HEK293T (cell line): ENCODE data around the gene TANK.

ENCODE experiments used
- CTCF ChIA-PET: fragments of 350-600 bp; formaldehyde crosslinking; extraction: SDS; loops from one replicate; lab custom pipeline; 2021; ENCODE audit warnings: antibody characterized with exemption, inconsistent platforms; lab: Yijun Ruan, JAX
- POLR2A ChIA-PET: fragments of 350-600 bp; formaldehyde crosslinking; extraction: SDS; loops from one replicate; lab custom pipeline; 2020; ENCODE audit warnings: antibody characterized with exemption, inconsistent platforms; lab: Yijun Ruan, JAX
- DNase-seq: peaks from one replicate; pipeline ENCODE4 v3.0.0; 2012; ENCODE audit warnings: mixed read lengths; ENCODE audit errors: extremely low spot score
- ARNT ChIP-seq: fragments of 450-650 bp; IDR thresholded peaks from 2 replicates; pipeline ENCODE4 v1.6.1; 2017; ENCODE audit warnings: mild to moderate bottlenecking
- BHLHE40 ChIP-seq: fragments of 450-650 bp; IDR thresholded peaks from 2 replicates; pipeline ENCODE4 v1.6.1; 2016; ENCODE audit warnings: mild to moderate bottlenecking, moderate library complexity, borderline replicate concordance
- CTBP1 ChIP-seq: fragments of 450-650 bp; IDR thresholded peaks from 2 replicates; pipeline ENCODE4 v1.6.1; 2016; ENCODE audit warnings: borderline replicate concordance
- ELF4 ChIP-seq: fragments of 450-650 bp; IDR thresholded peaks from 2 replicates; pipeline ENCODE4 v1.6.1; 2017; ENCODE audit warnings: antibody characterized with exemption
- FOXA1 ChIP-seq: fragments of 450-650 bp; IDR thresholded peaks from 2 replicates; pipeline ENCODE4 v1.6.1; 2016; ENCODE audit warnings: mild to moderate bottlenecking
- FOXK2 ChIP-seq: fragments of 450-650 bp; IDR thresholded peaks from 2 replicates; pipeline ENCODE4 v1.6.1; 2016; ENCODE audit warnings: mild to moderate bottlenecking
- FOXM1 ChIP-seq: fragments of 450-650 bp; IDR thresholded peaks from 2 replicates; pipeline ENCODE4 v1.6.1; 2017; ENCODE audit warnings: mild to moderate bottlenecking, borderline replicate concordance
- HDGF ChIP-seq: fragments of 450-650 bp; IDR thresholded peaks from 2 replicates; pipeline ENCODE4 v1.6.1; 2017; ENCODE audit warnings: antibody characterized with exemption, borderline replicate concordance
- L3MBTL2 ChIP-seq: fragments of 450-650 bp; conservative IDR thresholded peaks from 2 replicates; pipeline ENCODE4 v1.6.1; 2016; ENCODE audit warnings: mild to moderate bottlenecking
- LEF1 ChIP-seq: fragments of 450-650 bp; IDR thresholded peaks from 2 replicates; pipeline ENCODE4 v1.6.1; 2017; ENCODE audit warnings: mild to moderate bottlenecking, borderline replicate concordance
- NFRKB ChIP-seq: fragments of 450-650 bp; IDR thresholded peaks from 2 replicates; pipeline ENCODE4 v1.6.1; 2016; ENCODE audit warnings: mild to moderate bottlenecking, moderate library complexity
- SP1 ChIP-seq: fragments of 450-650 bp; IDR thresholded peaks from 2 replicates; pipeline ENCODE4 v1.6.1; 2017
- SUZ12 ChIP-seq: fragments of 450-650 bp; IDR thresholded peaks from 2 replicates; pipeline ENCODE4 v1.6.1; 2016; ENCODE audit warnings: mild to moderate bottlenecking
- TARDBP ChIP-seq: fragments of 450-650 bp; IDR thresholded peaks from 2 replicates; pipeline ENCODE4 v1.6.1; 2016
- ZNF384 ChIP-seq: fragments of 450-650 bp; IDR thresholded peaks from 2 replicates; pipeline ENCODE4 v1.6.1; 2016
- TF ChIP-seq, protein P1 (sequence below): fragments of 450-650 bp; IDR thresholded peaks from 2 replicates; pipeline ENCODE4 v1.6.1; 2016

TANK gene, protein sequence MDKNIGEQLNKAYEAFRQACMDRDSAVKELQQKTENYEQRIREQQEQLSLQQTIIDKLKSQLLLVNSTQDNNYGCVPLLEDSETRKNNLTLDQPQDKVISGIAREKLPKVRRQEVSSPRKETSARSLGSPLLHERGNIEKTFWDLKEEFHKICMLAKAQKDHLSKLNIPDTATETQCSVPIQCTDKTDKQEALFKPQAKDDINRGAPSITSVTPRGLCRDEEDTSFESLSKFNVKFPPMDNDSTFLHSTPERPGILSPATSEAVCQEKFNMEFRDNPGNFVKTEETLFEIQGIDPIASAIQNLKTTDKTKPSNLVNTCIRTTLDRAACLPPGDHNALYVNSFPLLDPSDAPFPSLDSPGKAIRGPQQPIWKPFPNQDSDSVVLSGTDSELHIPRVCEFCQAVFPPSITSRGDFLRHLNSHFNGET

GRCh38 chr2:161160226-161161073, at the start of gene TANK:
TANK (plus strand) TSS chr2:161160428; CDS start chr2:161179663, 19,235 bp downstream.
- ChIA-PET POLR2A (no interaction called here), CTCF (no interaction called here)
- peak; percentile 96 for DNase-seq
- TF ChIP-seq ELF4 = peak; percentile 87
- no peak for TF ChIP-seq SUZ12
- TF ChIP-seq FOXK2 = no peak
- no peak for TF ChIP-seq FOXM1
- TF ChIP-seq HDGF = no peak
- TF ChIP-seq SP1 = no peak
- TF ChIP-seq L3MBTL2 = peak; percentile 74
- no peak for TF ChIP-seq TARDBP
- TF ChIP-seq NFRKB = no peak
- no peak for TF ChIP-seq FOXA1
- no peak for TF ChIP-seq LEF1
- TF ChIP-seq BHLHE40 = no peak

- TF ChIP-seq CTBP1 = no peak
- no peak for TF ChIP-seq NFRKB
- no peak for TF ChIP-seq HDGF
- TF ChIP-seq TARDBP = no peak
- TF ChIP-seq FOXA1 = no peak
- no peak for TF ChIP-seq ZNF384
- TF ChIP-seq, protein P1, sequence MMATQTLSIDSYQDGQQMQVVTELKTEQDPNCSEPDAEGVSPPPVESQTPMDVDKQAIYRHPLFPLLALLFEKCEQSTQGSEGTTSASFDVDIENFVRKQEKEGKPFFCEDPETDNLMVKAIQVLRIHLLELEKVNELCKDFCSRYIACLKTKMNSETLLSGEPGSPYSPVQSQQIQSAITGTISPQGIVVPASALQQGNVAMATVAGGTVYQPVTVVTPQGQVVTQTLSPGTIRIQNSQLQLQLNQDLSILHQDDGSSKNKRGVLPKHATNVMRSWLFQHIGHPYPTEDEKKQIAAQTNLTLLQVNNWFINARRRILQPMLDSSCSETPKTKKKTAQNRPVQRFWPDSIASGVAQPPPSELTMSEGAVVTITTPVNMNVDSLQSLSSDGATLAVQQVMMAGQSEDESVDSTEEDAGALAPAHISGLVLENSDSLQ = no peak
- TF ChIP-seq LEF1 = no peak
- TF ChIP-seq BHLHE40 = no peak
- no peak for TF ChIP-seq SP1
- no peak for TF ChIP-seq ELF4
- no peak for TF ChIP-seq FOXM1
- TF ChIP-seq ARNT = no peak
- no peak for TF ChIP-seq FOXK2
- no peak for TF ChIP-seq L3MBTL2
- DNase-seq = no peak
- ChIA-PET CTCF (interaction anchor here (0.6 kb wide), 1 partner anchor 63 kb away, joined by 4 read pairs; no protein-coding TSS in a partner anchor), POLR2A (no interaction called here)
Observed at GRCh38 chr2:161111531-161111930, 48.7 kb upstream of the TANK start.

- ChIA-PET POLR2A (no interaction called here), CTCF (no interaction called here)
- no peak for DNase-seq
- TF ChIP-seq SP1 (no peak), FOXM1 (no peak), L3MBTL2 (no peak), ELF4 (no peak), FOXK2 (no peak)
- TF ChIP-seq, protein P1 = no peak
Observed at GRCh38 chr2:161112908-161113307, 47.3 kb upstream of the TANK start.

- ChIA-PET POLR2A (no interaction called here), CTCF (no interaction called here)
- no peak for DNase-seq
Observed at GRCh38 chr2:161113693-161114575, 46.3 kb upstream of the TANK start.

GRCh38 chr2:161115205-161115604, 45.0 kb upstream of the TANK start:
- CTCF ChIA-PET = no interaction called here
- TF ChIP-seq LEF1 (no peak), FOXK2 (no peak), SUZ12 (no peak), ZNF384 (no peak), FOXM1 (no peak), ELF4 (no peak), ARNT (no peak), FOXA1 (no peak), TARDBP (no peak), CTBP1 (no peak), L3MBTL2 (no peak), BHLHE40 (no peak), SP1 (no peak), HDGF (no peak), NFRKB (no peak)
- TF ChIP-seq, protein P1 = no peak
- POLR2A ChIA-PET = no interaction called here
- DNase-seq = no peak

More at GRCh38 chr2:161113693-161114575, 46.3 kb upstream of the TANK start:
- no peak for TF ChIP-seq CTBP1
